Activated CD8-positive, alpha-beta memory T cell treated with anti-CD3 and anti-CD28 coated beads for 36 hours (primary cell): ENCODE measurements around the gene ATP10B. TPM values are rescaled to one million over a fixed set of nuclear protein-coding genes. Genes with fewer than 3 reads are reported as not detected.

ENCODE experiments used
- CTCF ChIA-PET: fragments of 350-600 bp; sonication (Branson Sonifier 250); formaldehyde crosslinking; loops from one replicate; lab custom pipeline; 2021; ENCODE audit warnings: antibody characterized with exemption; lab: Charles Lee
- POLR2A ChIA-PET: fragments of 350-600 bp; sonication (Branson Sonifier 250); formaldehyde crosslinking; loops from one replicate; lab custom pipeline; 2021; ENCODE audit warnings: antibody characterized with exemption; lab: Charles Lee
- total RNA-seq, 2 experiments: library from RNA; stranded (reverse); gene quantifications; one replicate each; pipeline ENCODE4 v1.2.3, GENCODE V29; 2021

ATP10B gene
- total RNA-seq, 2 experiments from 2014 or later = not detected

GRCh38 chr5:160699301-160699700, 152.7 kb downstream of the ATP10B start:
- ChIA-PET CTCF (no interaction called here), POLR2A (no interaction called here)

- ChIA-PET POLR2A (no interaction called here), CTCF (no interaction called here)
These were observed 154.7 kb downstream of the ATP10B start for GRCh38 chr5:160697281-160697680.

GRCh38 chr5:160694896-160695295, 157.1 kb downstream of the ATP10B start:
- POLR2A ChIA-PET = no interaction called here
- CTCF ChIA-PET = no interaction called here

GRCh38 chr5:160693831-160694465, 158.1 kb downstream of the ATP10B start:
- CTCF ChIA-PET = no interaction called here
- POLR2A ChIA-PET = no interaction called here

- CTCF ChIA-PET = no interaction called here
- POLR2A ChIA-PET = no interaction called here
These were observed 159.7 kb downstream of the ATP10B start for GRCh38 chr5:160692271-160692670.

- POLR2A ChIA-PET = no interaction called here
- CTCF ChIA-PET = interaction anchor here (0.6 kb wide), 1 partner anchor 16 kb away, joined by 3 read pairs; no protein-coding TSS in a partner anchor
These were observed 166.3 kb downstream of the ATP10B start for GRCh38 chr5:160685695-160686094.

GRCh38 chr5:160685219-160685618, 166.8 kb downstream of the ATP10B start:
- ChIA-PET CTCF (interaction anchor here (0.6 kb wide), 1 partner anchor 16 kb away, joined by 3 read pairs; no protein-coding TSS in a partner anchor), POLR2A (no interaction called here)

GRCh38 chr5:160679567-160680309, 172.3 kb downstream of the ATP10B start:
- ChIA-PET POLR2A (no interaction called here), CTCF (no interaction called here)

- ChIA-PET POLR2A (no interaction called here), CTCF (no interaction called here)
These were observed 176.0 kb downstream of the ATP10B start for GRCh38 chr5:160675988-160676387.

GRCh38 chr5:160674901-160675300, 177.1 kb downstream of the ATP10B start:
- ChIA-PET CTCF (no interaction called here), POLR2A (no interaction called here)

GRCh38 chr5:160672521-160672920, 179.5 kb downstream of the ATP10B start:
- ChIA-PET CTCF (no interaction called here), POLR2A (no interaction called here)

- ChIA-PET CTCF (no interaction called here), POLR2A (no interaction called here)
These were observed 183.7 kb downstream of the ATP10B start for GRCh38 chr5:160668356-160668755.

- POLR2A ChIA-PET = no interaction called here
- CTCF ChIA-PET = no interaction called here
These were observed 184.9 kb downstream of the ATP10B start for GRCh38 chr5:160667160-160667559.

- CTCF ChIA-PET = no interaction called here
- POLR2A ChIA-PET = no interaction called here
These were observed 186.6 kb downstream of the ATP10B start for GRCh38 chr5:160665460-160665859.

GRCh38 chr5:160660132-160660531, 191.9 kb downstream of the ATP10B start:
- ChIA-PET POLR2A (no interaction called here), CTCF (no interaction called here)

- ChIA-PET POLR2A (no interaction called here), CTCF (no interaction called here)
These were observed 194.2 kb downstream of the ATP10B start for GRCh38 chr5:160657622-160658458.

GRCh38 chr5:160657068-160657507, 194.9 kb downstream of the ATP10B start:
- ChIA-PET CTCF (no interaction called here), POLR2A (no interaction called here)

GRCh38 chr5:160655717-160656116, 196.3 kb downstream of the ATP10B start:
- POLR2A ChIA-PET = no interaction called here
- CTCF ChIA-PET = no interaction called here

GRCh38 chr5:160651692-160652645, 200.0 kb downstream of the ATP10B start:
- ChIA-PET CTCF (no interaction called here), POLR2A (no interaction called here)
